K562 (cell line): ENCODE results near the gene PRM2. TPM values are rescaled to one million over a fixed set of nuclear protein-coding genes. Genes with fewer than 3 reads are reported as not detected.

Source experiments
- ARID3A ChIP-seq: IDR thresholded peaks from 2 replicates; pipeline ENCODE4 v1.6.1; 2012; ENCODE audit warnings: low read depth, low read length, improper control_type of control experiment, borderline replicate concordance
- BRF2 ChIP-seq: IDR thresholded peaks from 3 replicates; pipeline ENCODE4 v1.6.1; 2011; ENCODE audit warnings: borderline replicate concordance, mild to moderate bottlenecking; ENCODE audit not compliant: insufficient read length, insufficient read depth
- CHD4 ChIP-seq: fragments of 200-600 bp; sonication (generic); IDR thresholded peaks from 3 replicates; pipeline ENCODE4 v1.6.1; 2012; ENCODE audit warnings: low read depth, mild to moderate bottlenecking, mixed read lengths, low read length, inconsistent platforms; ENCODE audit not compliant: insufficient read depth, insufficient replicate concordance, poor library complexity, severe bottlenecking
- EGR1 ChIP-seq: fragments of 450-650 bp; conservative IDR thresholded peaks from 2 replicates; pipeline ENCODE4 v1.6.1; 2017; ENCODE audit warnings: mild to moderate bottlenecking
- KAT7 ChIP-seq: sonication (generic); formaldehyde crosslinking; IDR thresholded peaks from 2 replicates; pipeline ENCODE4 v1.8.0; 2022; ENCODE audit warnings: missing genetic modification reagents, mild to moderate bottlenecking, borderline replicate concordance
- MLLT1 ChIP-seq, 2 experiments: fragments of 450-650 bp; IDR thresholded peaks; 2 replicates each; pipeline ENCODE4 v1.6.1; 2016
- MTA2 ChIP-seq: fragments of 450-650 bp; IDR thresholded peaks from 2 replicates; pipeline ENCODE4 v1.6.1; 2016; ENCODE audit warnings: low read depth
- SIRT6 ChIP-seq: IDR thresholded peaks from one replicate; pipeline ENCODE4 v1.6.1; 2012; ENCODE audit warnings: low read depth, mild to moderate bottlenecking, control low read depth, inconsistent platforms, low read length, moderate library complexity
- THAP7 ChIP-seq: fragments of 250-450 bp; sonication (Bioruptor Pico); IDR thresholded peaks from 2 replicates; pipeline ENCODE4 v1.5.0; 2021
- ZBTB5 ChIP-seq: fragments of 450-650 bp; IDR thresholded peaks from 2 replicates; pipeline ENCODE4 v1.6.1; 2017; ENCODE audit warnings: antibody characterized with exemption
- ZBTB8A ChIP-seq: fragments of 450-650 bp; IDR thresholded peaks from 2 replicates; pipeline ENCODE4 v1.6.1; 2018; ENCODE audit warnings: mild to moderate bottlenecking, moderate library complexity; ENCODE audit not compliant: partially characterized antibody
- ZNF140 ChIP-seq: fragments of 250-450 bp; sonication (Bioruptor Pico); IDR thresholded peaks from 2 replicates; pipeline ENCODE4 v1.8.0; 2021; ENCODE audit warnings: moderate library complexity, mild to moderate bottlenecking, inconsistent platforms
- ZNF444 ChIP-seq: fragments of 250-450 bp; sonication (Bioruptor Pico); IDR thresholded peaks from 2 replicates; pipeline ENCODE4 v1.4.0; 2020; ENCODE audit warnings: mild to moderate bottlenecking, moderate library complexity
- ZNF449 ChIP-seq: fragments of 250-450 bp; sonication (Bioruptor Pico); IDR thresholded peaks from 2 replicates; pipeline ENCODE4 v1.8.0; 2022; ENCODE audit warnings: moderate library complexity, mild to moderate bottlenecking, inconsistent platforms
- ZNF551 ChIP-seq: fragments of 250-450 bp; sonication (Bioruptor Pico); IDR thresholded peaks from 2 replicates; pipeline ENCODE4 v1.5.0; 2021; ENCODE audit warnings: mild to moderate bottlenecking, moderate library complexity
- ZNF764 ChIP-seq: fragments of 250-450 bp; sonication (Bioruptor Pico); IDR thresholded peaks from 2 replicates; pipeline ENCODE4 v1.4.0; 2020; ENCODE audit warnings: low read depth, mild to moderate bottlenecking, moderate library complexity
- polyA plus RNA-seq, 8 experiments: library from polyadenylated mRNA; depleted of rRNA in 4 of 8; stranded (reverse) in 5 of 8; unstranded in 3 of 8; fragments of >200 nt; fragmentation: Nextera tagmentation in 2 of 8; fragmentation: Illumina TruSeq in 1 of 8; extraction: Ambion mirVana in 2 of 8; extraction: Trizol in 1 of 8; gene quantifications; 2 replicates each; pipeline versions ENCODE4 v1.2.1 to v1.2.3, GENCODE V29; 2011 to 2014; ENCODE audit warnings: inconsistent platforms in 1 of 8, missing spikeins in 1 of 8
- total RNA-seq, 7 experiments: library from RNA; depleted of rRNA in 6 of 7; stranded (reverse); fragments of >200 nt in 6 of 7; fragmentation: Illumina TruSeq in 2 of 7; extraction: Trizol in 2 of 7; gene quantifications; 2 replicates each; pipeline versions ENCODE4 v1.2.1 to v1.2.3, GENCODE V29; 2011 to 2021; ENCODE audit warnings: low replicate concordance in 1 of 7

PRM2 gene
- total and polyA plus RNA-seq, 9 of the 15 experiments (the other 6 are each of a cell fraction or from before 2014, with no cell fraction given): not detected

GRCh38 chr16:11257131-11257938 lies 18.9 kb downstream of the PRM2 start (continued):
- TF ChIP-seq ARID3A (no peak), EGR1 (no peak), MLLT1 (IDR thresholded peaks at IDR 0.05) (no peak), MTA2 (no peak), ZNF444 (CRISPR knock-in tag) (no peak), ZNF449 (CRISPR knock-in tag) (no peak), THAP7 (CRISPR knock-in tag) (no peak), ZBTB5 (no peak), KAT7 (no peak), CHD4 (no peak), ZNF764 (CRISPR knock-in tag) (no peak), ZNF551 (CRISPR knock-in tag) (no peak), ZNF140 (CRISPR knock-in tag) (no peak), BRF2 (no peak), SIRT6 (no peak), ZBTB8A (no peak)
